ENCODE data around the gene SCYL1.

GRCh38 chr11:65492387-65492636 lies 32.6 kb upstream of the SCYL1 start:
- TF ChIP-seq CTCF (IDR thresholded peaks at IDR 0.05), result no peak
- no peak for TF ChIP-seq POLR2A (IDR thresholded peaks at IDR 0.05)
- TF ChIP-seq POLR2AphosphoS5 (IDR thresholded peaks at IDR 0.05), result no peak
- TF ChIP-seq EP300 (IDR thresholded peaks at IDR 0.05), result no peak
